GM12892 (cell line): ENCODE measurements around the gene GDPD5.

Source experiments
- POLR2A ChIP-seq: IDR thresholded peaks from 2 replicates; pipeline ENCODE4 v1.6.1; 2011; ENCODE audit warnings: low read depth, low read length, control low read depth
- POLR2AphosphoS5 ChIP-seq: IDR thresholded peaks from 2 replicates; pipeline ENCODE4 v1.6.1; 2011; ENCODE audit warnings: low read depth, low read length, control low read depth
- TAF1 ChIP-seq: IDR thresholded peaks from 2 replicates; pipeline ENCODE4 v1.6.1; 2011; ENCODE audit warnings: low read depth, mild to moderate bottlenecking, control low read depth, low read length, borderline replicate concordance

- TF ChIP-seq POLR2AphosphoS5 (no peak), POLR2A (no peak), TAF1 (no peak)
Observed at GRCh38 chr11:75526192-75526541, 426 bp upstream of the GDPD5 start.
